HEK293T (cell line): Measurements from ENCODE around the gene EHBP1L1.

ENCODE experiments used
- ARNT ChIP-seq: fragments of 450-650 bp; IDR thresholded peaks from 2 replicates; pipeline ENCODE4 v1.6.1; 2017; ENCODE audit warnings: mild to moderate bottlenecking
- BHLHE40 ChIP-seq: fragments of 450-650 bp; IDR thresholded peaks from 2 replicates; pipeline ENCODE4 v1.6.1; 2016; ENCODE audit warnings: mild to moderate bottlenecking, moderate library complexity, borderline replicate concordance
- ELF4 ChIP-seq: fragments of 450-650 bp; IDR thresholded peaks from 2 replicates; pipeline ENCODE4 v1.6.1; 2017; ENCODE audit warnings: antibody characterized with exemption
- FOXA1 ChIP-seq: fragments of 450-650 bp; IDR thresholded peaks from 2 replicates; pipeline ENCODE4 v1.6.1; 2016; ENCODE audit warnings: mild to moderate bottlenecking
- FOXK2 ChIP-seq: fragments of 450-650 bp; IDR thresholded peaks from 2 replicates; pipeline ENCODE4 v1.6.1; 2016; ENCODE audit warnings: mild to moderate bottlenecking
- FOXM1 ChIP-seq: fragments of 450-650 bp; IDR thresholded peaks from 2 replicates; pipeline ENCODE4 v1.6.1; 2017; ENCODE audit warnings: mild to moderate bottlenecking, borderline replicate concordance
- HDGF ChIP-seq: fragments of 450-650 bp; IDR thresholded peaks from 2 replicates; pipeline ENCODE4 v1.6.1; 2017; ENCODE audit warnings: antibody characterized with exemption, borderline replicate concordance
- NFRKB ChIP-seq: fragments of 450-650 bp; IDR thresholded peaks from 2 replicates; pipeline ENCODE4 v1.6.1; 2016; ENCODE audit warnings: mild to moderate bottlenecking, moderate library complexity
- PKNOX1 ChIP-seq: fragments of 450-650 bp; IDR thresholded peaks from 2 replicates; pipeline ENCODE4 v1.6.1; 2016
- SP1 ChIP-seq: fragments of 450-650 bp; IDR thresholded peaks from 2 replicates; pipeline ENCODE4 v1.6.1; 2017
- SUZ12 ChIP-seq: fragments of 450-650 bp; IDR thresholded peaks from 2 replicates; pipeline ENCODE4 v1.6.1; 2016; ENCODE audit warnings: mild to moderate bottlenecking
- TARDBP ChIP-seq: fragments of 450-650 bp; IDR thresholded peaks from 2 replicates; pipeline ENCODE4 v1.6.1; 2016
- ZNF384 ChIP-seq: fragments of 450-650 bp; IDR thresholded peaks from 2 replicates; pipeline ENCODE4 v1.6.1; 2016

DNA sequence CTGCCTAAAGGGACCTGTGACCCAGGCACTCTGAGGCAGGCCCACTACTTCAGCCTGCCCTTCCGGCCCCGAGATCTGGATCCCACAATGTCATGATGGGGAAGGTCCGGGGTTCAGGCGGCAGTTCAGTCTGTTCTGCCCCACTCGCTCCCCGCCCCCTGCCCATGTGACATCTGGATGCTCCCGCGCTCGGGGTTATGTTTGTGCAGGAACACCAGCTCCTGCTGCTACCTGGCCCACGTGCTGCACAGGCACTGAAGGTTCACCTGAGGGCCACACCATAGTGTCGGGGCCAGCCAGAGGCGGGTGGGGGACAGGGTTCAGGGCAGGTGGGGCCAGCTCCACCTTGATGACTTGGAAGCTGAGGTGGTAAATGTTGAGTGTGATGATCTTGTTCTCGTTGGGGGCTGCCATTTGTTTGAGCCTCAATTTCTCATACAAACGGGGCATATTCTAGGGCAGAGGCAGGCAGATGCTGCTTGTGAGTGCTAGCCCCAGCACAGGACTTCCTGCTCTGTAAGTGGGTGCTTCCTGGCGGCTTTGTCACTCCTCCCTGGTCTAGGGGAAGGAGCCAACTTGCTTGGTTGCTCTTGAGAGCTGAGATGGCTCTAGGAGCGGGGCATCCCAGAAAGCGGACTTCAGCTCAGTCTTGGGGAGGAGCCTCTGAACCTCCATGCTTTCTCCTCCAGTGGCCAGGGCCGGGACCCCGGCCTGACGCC lies 57.7 kb downstream of the EHBP1L1 start:
- TF ChIP-seq FOXA1 (no peak), TARDBP (no peak), FOXK2 (no peak), HDGF (no peak), SUZ12 (no peak), FOXM1 (no peak), SP1 (no peak), ELF4 (no peak), NFRKB (no peak), PKNOX1 (no peak), BHLHE40 (no peak), ZNF384 (no peak), ARNT (no peak)
